22Rv1 (cell line): ENCODE data around the gene WNT9A.

Experiments
- H3K27ac ChIP-seq: fragments of 450-650 bp; 2 replicates; pipeline ENCODE4 v1.5.1; 2017
- CTCF ChIP-seq: fragments of 450-650 bp; IDR thresholded peaks from 2 replicates; pipeline ENCODE4 v1.5.1; 2017; ENCODE audit warnings: mild to moderate bottlenecking
- ZFX ChIP-seq: fragments of 450-650 bp; IDR thresholded peaks from 2 replicates; pipeline ENCODE4 v1.6.1; 2017; ENCODE audit warnings: antibody characterized with exemption, borderline replicate concordance

The WNT9A gene

GRCh38 chr1:227920896-227921295 lies 26.8 kb downstream of the WNT9A start:
- no peak overlapping the region for H3K27ac ChIP-seq
- TF ChIP-seq ZFX (no peak), CTCF (no peak)

- TF ChIP-seq ZFX (no peak), CTCF (no peak)
- no peak overlapping the region for H3K27ac ChIP-seq
Measured at GRCh38 chr1:227920426-227920825, 27.3 kb downstream of the WNT9A start.

GRCh38 chr1:227919906-227920305 lies 27.8 kb downstream of the WNT9A start:
- no peak overlapping the region for H3K27ac ChIP-seq
- TF ChIP-seq ZFX (no peak), CTCF (no peak)

- TF ChIP-seq CTCF, result no peak
- no peak for TF ChIP-seq ZFX
- no peak overlapping the region for H3K27ac ChIP-seq
Measured at GRCh38 chr1:227918736-227919135, 29.0 kb downstream of the WNT9A start.

- no peak overlapping the region for H3K27ac ChIP-seq
- TF ChIP-seq ZFX, result no peak
- TF ChIP-seq CTCF, result no peak
Measured at GRCh38 chr1:227918083-227918700, 29.5 kb downstream of the WNT9A start.

- no peak overlapping the region for H3K27ac ChIP-seq
- TF ChIP-seq ZFX, result no peak
- TF ChIP-seq CTCF, result no peak
Measured at GRCh38 chr1:227917081-227917950, 30.4 kb downstream of the WNT9A start.

GRCh38 chr1:227916655-227917054 lies 31.1 kb downstream of the WNT9A start:
- no peak overlapping the region for H3K27ac ChIP-seq
- TF ChIP-seq CTCF (no peak), ZFX (no peak)
